Nucleus accumbens (tissue), 56 donors: ENCODE data around the gene ZBTB42.

ENCODE experiments used
- DNase-seq, 56 donors: peaks; one replicate each; lab custom pipeline; 2025; lab: John Stamatoyannopoulos, UW

The ZBTB42 gene

GRCh38 chr14:104768437-104769323 lies 32.2 kb upstream of the ZBTB42 start:
- DNase-seq, result peak in 55 of 56 donors; percentile 17 to 93 (median 73)

GRCh38 chr14:104769324-104770071 lies 31.4 kb upstream of the ZBTB42 start:
- DNase-seq, result no peak

- no peak for DNase-seq
Measured at GRCh38 chr14:104770072-104770579, 30.8 kb upstream of the ZBTB42 start.

- DNase-seq, result no peak
Measured at GRCh38 chr14:104770851-104771272, 30.0 kb upstream of the ZBTB42 start.

GRCh38 chr14:104771374-104771773 lies 29.5 kb upstream of the ZBTB42 start:
- no peak for DNase-seq

GRCh38 chr14:104771918-104772706 lies 28.8 kb upstream of the ZBTB42 start:
- no peak for DNase-seq

- DNase-seq, result no peak
Measured at GRCh38 chr14:104772707-104773504, 28.0 kb upstream of the ZBTB42 start.

GRCh38 chr14:104773505-104774452 lies 27.1 kb upstream of the ZBTB42 start:
- DNase-seq, result no peak

- DNase-seq, result no peak
Measured at GRCh38 chr14:104774453-104775072, 26.3 kb upstream of the ZBTB42 start.

- no peak for DNase-seq
Measured at GRCh38 chr14:104775073-104775489, 25.8 kb upstream of the ZBTB42 start.

- DNase-seq, result no peak
Measured at GRCh38 chr14:104776481-104776880, 24.4 kb upstream of the ZBTB42 start.

- no peak for DNase-seq
Measured at GRCh38 chr14:104776961-104777807, 23.7 kb upstream of the ZBTB42 start.

- no peak for DNase-seq
Measured at GRCh38 chr14:104777808-104778249, 23.1 kb upstream of the ZBTB42 start.

GRCh38 chr14:104778694-104779331 lies 22.1 kb upstream of the ZBTB42 start:
- no peak for DNase-seq

GRCh38 chr14:104779776-104780512 lies 21.0 kb upstream of the ZBTB42 start:
- DNase-seq, result no peak

- DNase-seq, result no peak
Measured at GRCh38 chr14:104780513-104781030, 20.3 kb upstream of the ZBTB42 start.
